Testis (tissue), 2 donors: ENCODE data around the gene SLC24A2.

Experiments
- POLR2A ChIP-seq: fragments of 450-650 bp; IDR thresholded peaks from one replicate; pipeline ENCODE4 v1.6.1; 2017; ENCODE audit warnings: antibody characterized with exemption, mild to moderate bottlenecking, moderate library complexity
- TF ChIP-seq, protein P1 (sequence below), 3 experiments: fragments of 450-650 bp in 2 of 3; fragments of 200-600 bp in 1 of 3; sonication (generic) in 1 of 3; IDR thresholded peaks; one replicate each; pipeline ENCODE4 v1.5.1; 2016 to 2019; ENCODE audit warnings: antibody characterized with exemption in 3 of 3, mild to moderate bottlenecking in 2 of 3, moderate library complexity in 1 of 3

DNA sequence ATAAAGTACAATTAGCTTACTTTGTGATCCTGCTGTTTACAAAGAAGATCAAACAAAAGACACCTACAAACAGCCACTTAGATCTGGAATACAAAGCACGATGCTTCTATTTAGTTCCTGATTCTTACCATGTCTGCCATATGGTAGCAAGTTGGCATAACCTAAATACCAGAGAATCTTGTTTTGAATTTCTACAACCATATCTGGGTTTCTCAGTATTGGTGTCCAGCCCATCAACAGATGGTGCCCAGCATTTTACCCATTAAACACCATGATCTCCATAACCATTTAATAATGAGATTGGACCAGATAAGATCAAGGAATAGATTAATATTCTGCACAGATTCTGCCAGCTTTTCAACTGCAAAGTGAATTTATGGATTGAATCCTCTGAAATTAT, 29.8 kb downstream of the SLC24A2 start:
- TF ChIP-seq, protein P1, sequence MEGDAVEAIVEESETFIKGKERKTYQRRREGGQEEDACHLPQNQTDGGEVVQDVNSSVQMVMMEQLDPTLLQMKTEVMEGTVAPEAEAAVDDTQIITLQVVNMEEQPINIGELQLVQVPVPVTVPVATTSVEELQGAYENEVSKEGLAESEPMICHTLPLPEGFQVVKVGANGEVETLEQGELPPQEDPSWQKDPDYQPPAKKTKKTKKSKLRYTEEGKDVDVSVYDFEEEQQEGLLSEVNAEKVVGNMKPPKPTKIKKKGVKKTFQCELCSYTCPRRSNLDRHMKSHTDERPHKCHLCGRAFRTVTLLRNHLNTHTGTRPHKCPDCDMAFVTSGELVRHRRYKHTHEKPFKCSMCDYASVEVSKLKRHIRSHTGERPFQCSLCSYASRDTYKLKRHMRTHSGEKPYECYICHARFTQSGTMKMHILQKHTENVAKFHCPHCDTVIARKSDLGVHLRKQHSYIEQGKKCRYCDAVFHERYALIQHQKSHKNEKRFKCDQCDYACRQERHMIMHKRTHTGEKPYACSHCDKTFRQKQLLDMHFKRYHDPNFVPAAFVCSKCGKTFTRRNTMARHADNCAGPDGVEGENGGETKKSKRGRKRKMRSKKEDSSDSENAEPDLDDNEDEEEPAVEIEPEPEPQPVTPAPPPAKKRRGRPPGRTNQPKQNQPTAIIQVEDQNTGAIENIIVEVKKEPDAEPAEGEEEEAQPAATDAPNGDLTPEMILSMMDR (IDR thresholded peaks at IDR 0.05) = no peak
- TF ChIP-seq POLR2A = no peak
